ENCODE data around the gene VSIG10L2. TPM values are rescaled to one million over a fixed set of nuclear protein-coding genes. Genes with fewer than 3 reads are reported as not detected.
A peak's percentile ranks its signal among the peaks of the same experiment; 100 is the strongest.

The VSIG10L2 gene
- total RNA-seq, 1 donor from 2014 or later, result not detected

GRCh38 chr11:125940145-125940544 lies 5.7 kb upstream of the VSIG10L2 start:
- H3K27me3 Mint-ChIP-seq (ENCODE audit: low read depth), result peaks cover 12% of the 10 kb centered on the region
- H3K9me3 Mint-ChIP-seq (ENCODE audit: low read depth), result no peaks in the 10 kb centered on the region
- peaks cover 4% of the 10 kb centered on the region for H3K4me1 Mint-ChIP-seq (ENCODE audit: low read depth)
- H3K27ac Mint-ChIP-seq (ENCODE audit: unreplicated experiment), result no peak overlapping the region
- H3K36me3 Mint-ChIP-seq (ENCODE audit: low read depth), result no peaks in the 10 kb centered on the region
- no peak overlapping the region for H3K4me3 Mint-ChIP-seq (ENCODE audit: unreplicated experiment)
- TF ChIP-seq CTCF (IDR thresholded peaks at IDR 0.05), result no peak
- DNase-seq (ENCODE audit: low spot score), result no peak

- Mint-ChIP-seq H3K9me3 (ENCODE audit: low read depth) (no peaks in the 10 kb centered on the region), H3K27ac (ENCODE audit: unreplicated experiment) (no peak overlapping the region), H3K27me3 (ENCODE audit: low read depth) (peaks cover 12% of the 10 kb centered on the region), H3K4me3 (ENCODE audit: unreplicated experiment) (no peak overlapping the region), H3K36me3 (ENCODE audit: low read depth) (no peaks in the 10 kb centered on the region), H3K4me1 (ENCODE audit: low read depth) (peaks cover 4% of the 10 kb centered on the region)
- no peak for DNase-seq (ENCODE audit: low spot score)
- no peak for TF ChIP-seq CTCF (IDR thresholded peaks at IDR 0.05)
These were observed 4.6 kb upstream of the VSIG10L2 start for GRCh38 chr11:125941267-125941618.

GRCh38 chr11:125941619-125942611 lies 3.9 kb upstream of the VSIG10L2 start:
- Mint-ChIP-seq H3K4me3 (ENCODE audit: unreplicated experiment) (no peak overlapping the region), H3K27ac (ENCODE audit: unreplicated experiment) (no peak overlapping the region), H3K36me3 (ENCODE audit: low read depth) (no peaks in the 10 kb centered on the region), H3K4me1 (ENCODE audit: low read depth) (peaks cover 4% of the 10 kb centered on the region), H3K9me3 (ENCODE audit: low read depth) (no peaks in the 10 kb centered on the region), H3K27me3 (ENCODE audit: low read depth) (peaks cover 12% of the 10 kb centered on the region)
- DNase-seq (ENCODE audit: low spot score), result no peak
- TF ChIP-seq CTCF (IDR thresholded peaks at IDR 0.05), result peak; percentile 83

- H3K9me3 Mint-ChIP-seq (ENCODE audit: low read depth), result no peaks in the 10 kb centered on the region
- H3K36me3 Mint-ChIP-seq (ENCODE audit: low read depth), result no peaks in the 10 kb centered on the region
These were observed 2.9 kb upstream of the VSIG10L2 start for GRCh38 chr11:125942771-125943428.

More at GRCh38 chr11:125942771-125943428, 2.9 kb upstream of the VSIG10L2 start:
- H3K4me1 Mint-ChIP-seq (ENCODE audit: low read depth), result peaks cover 4% of the 10 kb centered on the region
- TF ChIP-seq CTCF (IDR thresholded peaks at IDR 0.05), result no peak
- H3K4me3 Mint-ChIP-seq (ENCODE audit: unreplicated experiment), result no peak overlapping the region
- peaks cover 12% of the 10 kb centered on the region for H3K27me3 Mint-ChIP-seq (ENCODE audit: low read depth)
- no peak for DNase-seq (ENCODE audit: low spot score)
- H3K27ac Mint-ChIP-seq (ENCODE audit: unreplicated experiment), result no peak overlapping the region

All from chondrocyte (in vitro differentiated cells).